Activated T-helper 2 cell treated with anti-CD3 and anti-CD28 coated beads, Interferon-gamma antibody, Interleukin-2, Interleukin-4, amounts not matched to agents 10 μg/mL and 5 μg/mL and 100 μg/mL, durations not matched to agents 14 hours and 24 hours and 36 hours (primary cell): ENCODE results near the gene PDE4B. TPM values are rescaled to one million over a fixed set of nuclear protein-coding genes. Genes with fewer than 3 reads are reported as not detected.

Source experiments
- DNase-seq: peaks from one replicate; pipeline ENCODE4 v3.0.0; 2021; ENCODE audit warnings: low spot score
- H3K27ac Mint-ChIP-seq: one replicate; pipeline ENCODE4 v1.8.0; 2021; ENCODE audit warnings: mixed read lengths
- H3K27me3 Mint-ChIP-seq: one replicate; pipeline ENCODE4 v1.8.0; 2021; ENCODE audit warnings: low read depth, mixed read lengths
- H3K36me3 Mint-ChIP-seq: one replicate; pipeline ENCODE4 v1.8.0; 2021; ENCODE audit warnings: low read depth, mixed read lengths
- H3K4me1 Mint-ChIP-seq: one replicate; pipeline ENCODE4 v1.8.0; 2021; ENCODE audit warnings: low read depth, mixed read lengths
- H3K4me3 Mint-ChIP-seq: one replicate; pipeline ENCODE4 v1.8.0; 2021; ENCODE audit warnings: low read depth, mild to moderate bottlenecking, moderate library complexity, mixed read lengths
- H3K9me3 Mint-ChIP-seq: one replicate; pipeline ENCODE4 v1.8.0; 2021; ENCODE audit warnings: mixed read lengths
- intact Hi-C: fragments of 100-400 bp; cut with micrococcal nuclease; formaldehyde crosslinking; loops from one replicate; pipeline ENCODE4 v1.15.1; 2023
- total RNA-seq: library from RNA; stranded (reverse); gene quantifications from 2 replicates; pipeline ENCODE4 v1.2.3, GENCODE V29; 2022

Gene PDE4B
- total RNA-seq, 1 donor from 2014 or later, result 14.0 TPM

DNA sequence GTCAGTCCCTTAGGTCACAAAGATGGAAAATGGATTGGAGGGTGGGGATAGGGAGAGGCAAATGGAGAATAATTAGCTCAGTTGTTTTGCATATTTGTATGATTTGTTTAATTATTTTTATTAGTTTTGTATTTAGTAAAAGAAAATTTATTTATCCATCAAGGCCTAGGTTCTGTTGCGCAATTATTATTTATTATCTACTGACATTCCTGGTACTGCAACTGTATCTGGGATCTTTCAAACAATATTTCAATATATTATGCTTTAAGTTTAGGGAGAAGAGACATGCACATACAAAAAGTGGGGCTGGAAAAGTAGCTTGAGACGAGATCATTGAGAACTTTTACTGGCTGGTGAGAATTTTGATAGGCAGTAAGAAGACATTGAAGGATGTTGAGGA is 424.9 kb downstream of the PDE4B start:
- Mint-ChIP-seq H3K36me3 (no peaks in the 10 kb centered on the region), H3K27me3 (peaks cover 6% of the 10 kb centered on the region), H3K27ac (no peak overlapping the region), H3K4me3 (no peak overlapping the region), H3K9me3 (no peaks in the 10 kb centered on the region), H3K4me1 (peaks cover 9% of the 10 kb centered on the region)
- DNase-seq, result no peak
- intact Hi-C loops, result no loop called here

DNA sequence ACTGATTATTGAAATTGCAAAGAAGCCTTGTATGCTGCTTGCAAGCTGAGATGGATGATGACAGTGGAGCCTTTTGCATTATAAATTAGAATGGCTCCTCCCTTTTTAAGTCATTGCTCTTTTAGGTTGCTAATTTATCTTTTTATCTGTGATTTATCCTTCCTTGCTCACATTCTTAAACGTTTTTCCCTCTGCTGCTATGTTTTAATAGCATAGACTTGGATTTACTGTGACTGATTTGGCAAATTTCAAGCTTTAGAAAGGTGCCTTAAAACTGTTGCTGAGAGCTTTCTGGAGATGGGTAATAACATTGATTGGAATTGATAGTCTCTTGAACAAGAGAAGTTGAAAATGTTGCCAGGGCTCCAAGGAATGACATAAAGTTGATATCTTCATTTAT is 427.8 kb downstream of the PDE4B start:
- H3K4me1 Mint-ChIP-seq, result no peaks in the 10 kb centered on the region
- intact Hi-C loops, result no loop called here
- H3K27ac Mint-ChIP-seq, result no peak overlapping the region
- peaks cover 14% of the 10 kb centered on the region for H3K27me3 Mint-ChIP-seq
- no peak for DNase-seq
- H3K36me3 Mint-ChIP-seq, result no peaks in the 10 kb centered on the region
- H3K4me3 Mint-ChIP-seq, result no peak overlapping the region
- no peaks in the 10 kb centered on the region for H3K9me3 Mint-ChIP-seq

DNA sequence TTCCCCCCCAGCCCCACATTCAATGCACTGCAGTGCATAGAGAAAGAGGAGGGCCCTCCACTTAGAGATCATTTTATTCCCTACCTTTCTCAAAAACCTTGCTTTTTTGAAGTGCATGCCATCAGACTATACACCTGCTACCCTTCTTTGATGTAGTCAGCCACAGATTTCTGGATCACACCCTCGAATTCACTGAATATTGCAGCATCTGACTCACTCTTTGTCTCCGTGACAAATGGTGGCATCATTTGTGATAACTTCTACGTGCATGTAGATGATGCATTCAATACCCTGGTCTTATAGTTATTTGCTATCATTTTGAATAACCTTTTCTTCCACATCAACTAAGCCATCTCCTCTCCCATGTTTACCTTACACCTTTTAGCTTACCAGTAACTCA is 431.0 kb downstream of the PDE4B start:
- Mint-ChIP-seq H3K36me3 (no peaks in the 10 kb centered on the region), H3K27me3 (peaks cover 14% of the 10 kb centered on the region)
- DNase-seq, result no peak

DNA sequence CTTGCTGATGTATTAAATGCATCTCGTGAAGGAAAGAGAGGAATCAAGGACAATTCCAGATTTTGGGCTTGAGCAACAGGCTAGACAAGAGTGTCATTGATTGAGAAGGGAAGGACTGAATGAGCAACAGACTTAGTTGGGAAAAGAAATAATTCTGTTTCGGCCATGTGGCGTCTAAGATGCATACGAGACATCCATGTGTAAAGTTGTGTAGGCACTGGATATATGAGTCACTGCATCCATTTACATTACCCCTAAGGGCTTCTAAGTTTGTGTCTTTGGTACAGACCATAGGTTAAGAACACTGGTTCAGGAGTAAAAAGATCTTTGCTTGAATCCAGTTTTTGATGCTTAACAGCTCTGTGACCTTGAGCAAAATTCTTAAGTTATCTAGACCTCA is 434.3 kb downstream of the PDE4B start:
- Mint-ChIP-seq H3K9me3 (no peaks in the 10 kb centered on the region), H3K36me3 (no peaks in the 10 kb centered on the region), H3K4me1 (peaks cover 4% of the 10 kb centered on the region), H3K27ac (no peak overlapping the region), H3K4me3 (no peak overlapping the region), H3K27me3 (peaks cover 9% of the 10 kb centered on the region)
- intact Hi-C loops, result no loop called here
- no peak for DNase-seq

More for the DNA sequence above, 431.0 kb downstream of the PDE4B start:
- no peak overlapping the region for H3K27ac Mint-ChIP-seq
- no peak overlapping the region for H3K4me3 Mint-ChIP-seq
- H3K9me3 Mint-ChIP-seq, result no peaks in the 10 kb centered on the region
- intact Hi-C loops, result no loop called here
- no peaks in the 10 kb centered on the region for H3K4me1 Mint-ChIP-seq

DNA sequence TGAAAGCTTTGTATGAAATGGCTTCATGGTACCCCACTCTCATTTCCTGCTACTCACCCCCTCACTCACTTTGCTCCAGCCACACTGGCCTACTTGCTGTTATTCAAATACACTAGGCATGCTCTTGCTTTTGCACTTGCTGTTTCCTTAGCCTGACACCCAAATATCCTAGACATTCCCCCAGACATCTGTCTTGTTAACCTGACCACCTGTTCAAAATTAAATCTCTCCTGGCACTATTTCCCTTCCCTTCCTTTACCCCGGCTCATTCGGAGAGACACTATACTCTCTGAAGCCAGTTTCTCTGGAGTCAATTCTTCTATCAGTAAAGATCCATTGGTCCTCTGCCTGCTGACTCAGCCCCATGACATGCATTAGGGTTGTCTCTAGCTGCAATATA is 435.3 kb downstream of the PDE4B start:
- Mint-ChIP-seq H3K36me3 (no peaks in the 10 kb centered on the region), H3K4me1 (peaks cover 4% of the 10 kb centered on the region), H3K27ac (no peak overlapping the region), H3K9me3 (no peaks in the 10 kb centered on the region), H3K27me3 (peaks cover 8% of the 10 kb centered on the region), H3K4me3 (no peak overlapping the region)
- no peak for DNase-seq
- intact Hi-C loops, result no loop called here

DNA sequence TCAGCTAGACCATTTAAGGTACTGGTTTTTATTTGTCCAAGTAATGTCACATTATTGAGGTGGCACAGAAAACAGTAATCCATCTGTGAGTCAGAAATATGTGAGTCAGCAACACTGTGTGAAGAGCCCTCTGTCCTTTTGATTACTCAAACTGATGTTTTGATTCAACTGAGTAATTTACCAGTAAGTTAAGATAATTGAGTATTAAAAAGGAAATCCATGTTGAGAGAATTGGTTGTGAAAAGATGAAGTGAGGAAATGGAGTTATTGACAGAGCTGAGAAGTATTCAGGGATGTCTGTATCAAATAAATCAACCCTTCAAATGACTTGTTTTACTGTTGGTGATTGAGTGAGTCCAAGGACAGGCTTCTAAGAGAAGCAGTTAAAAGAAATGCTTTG is 438.5 kb downstream of the PDE4B start:
- Mint-ChIP-seq H3K27me3 (peaks cover 15% of the 10 kb centered on the region), H3K4me3 (no peak overlapping the region), H3K36me3 (no peaks in the 10 kb centered on the region), H3K27ac (no peak overlapping the region), H3K9me3 (no peaks in the 10 kb centered on the region), H3K4me1 (peaks cover 4% of the 10 kb centered on the region)
- intact Hi-C loops, result no loop called here
- no peak for DNase-seq

DNA sequence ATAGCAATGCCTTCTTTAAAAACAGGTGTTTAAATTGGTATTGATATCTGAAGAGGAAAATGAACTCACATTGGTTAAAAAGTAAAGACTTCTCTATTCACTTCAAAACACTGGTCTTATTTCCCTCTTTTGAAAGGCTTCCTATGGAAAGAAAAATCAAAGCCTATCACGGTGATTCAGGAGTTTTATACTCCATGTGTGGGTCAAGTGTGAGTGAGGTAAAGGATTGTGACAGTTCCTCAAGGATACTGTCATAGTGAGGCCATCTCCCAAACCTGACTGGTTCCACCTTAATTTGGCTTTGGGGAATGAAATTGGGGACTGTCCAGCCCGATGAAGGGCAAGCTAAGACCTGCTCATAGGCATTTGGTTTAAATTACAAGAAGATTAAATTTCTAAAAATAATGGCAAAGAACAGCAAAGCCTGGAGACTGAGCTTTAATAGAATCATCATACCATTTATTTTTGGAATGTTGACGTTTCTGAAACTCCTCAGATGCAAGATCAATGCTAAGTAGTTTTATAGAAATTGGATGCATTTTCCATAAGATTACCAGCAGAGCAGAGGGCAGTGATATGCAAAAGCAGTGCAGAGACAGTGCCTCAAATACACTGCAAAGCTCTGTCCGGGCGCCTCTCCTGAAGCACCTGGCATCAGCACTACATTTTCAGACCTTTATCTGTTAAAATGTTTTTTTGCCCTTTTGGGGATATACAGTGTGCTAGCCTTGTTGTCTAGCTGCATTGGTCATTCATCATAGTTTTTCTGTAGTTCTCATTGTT is 439.2 kb downstream of the PDE4B start:
- no peak overlapping the region for H3K27ac Mint-ChIP-seq
- H3K9me3 Mint-ChIP-seq, result no peaks in the 10 kb centered on the region
- H3K4me3 Mint-ChIP-seq, result no peak overlapping the region
- DNase-seq, result no peak
- H3K27me3 Mint-ChIP-seq, result peaks cover 19% of the 10 kb centered on the region
- intact Hi-C loops, result no loop called here
- H3K4me1 Mint-ChIP-seq, result peaks cover 4% of the 10 kb centered on the region
- H3K36me3 Mint-ChIP-seq, result no peaks in the 10 kb centered on the region

DNA sequence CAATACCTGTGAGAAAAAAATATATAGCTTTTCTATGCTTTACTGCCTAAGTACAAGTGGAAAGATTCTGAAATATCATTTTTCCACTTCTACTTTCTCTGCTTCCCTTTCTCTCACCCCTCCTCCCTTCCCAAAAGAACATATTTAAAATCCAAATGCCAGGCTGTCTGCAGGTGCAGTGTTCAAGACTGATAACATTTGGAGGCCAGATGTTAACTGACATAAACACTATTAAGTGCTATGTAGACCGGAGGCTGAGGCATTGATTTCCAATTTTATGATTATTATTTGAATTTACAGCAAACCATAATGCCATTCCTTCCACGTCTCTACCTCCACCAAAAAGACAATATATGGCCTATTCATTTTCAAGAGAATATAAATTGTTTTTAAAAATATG is 444.3 kb downstream of the PDE4B start:
- H3K9me3 Mint-ChIP-seq, result no peaks in the 10 kb centered on the region
- H3K4me1 Mint-ChIP-seq, result peaks cover 5% of the 10 kb centered on the region
- H3K4me3 Mint-ChIP-seq, result no peak overlapping the region
- H3K27me3 Mint-ChIP-seq, result peaks cover 35% of the 10 kb centered on the region
- DNase-seq, result no peak
- intact Hi-C loops, result no loop called here
- H3K36me3 Mint-ChIP-seq, result no peaks in the 10 kb centered on the region
- no peak overlapping the region for H3K27ac Mint-ChIP-seq

DNA sequence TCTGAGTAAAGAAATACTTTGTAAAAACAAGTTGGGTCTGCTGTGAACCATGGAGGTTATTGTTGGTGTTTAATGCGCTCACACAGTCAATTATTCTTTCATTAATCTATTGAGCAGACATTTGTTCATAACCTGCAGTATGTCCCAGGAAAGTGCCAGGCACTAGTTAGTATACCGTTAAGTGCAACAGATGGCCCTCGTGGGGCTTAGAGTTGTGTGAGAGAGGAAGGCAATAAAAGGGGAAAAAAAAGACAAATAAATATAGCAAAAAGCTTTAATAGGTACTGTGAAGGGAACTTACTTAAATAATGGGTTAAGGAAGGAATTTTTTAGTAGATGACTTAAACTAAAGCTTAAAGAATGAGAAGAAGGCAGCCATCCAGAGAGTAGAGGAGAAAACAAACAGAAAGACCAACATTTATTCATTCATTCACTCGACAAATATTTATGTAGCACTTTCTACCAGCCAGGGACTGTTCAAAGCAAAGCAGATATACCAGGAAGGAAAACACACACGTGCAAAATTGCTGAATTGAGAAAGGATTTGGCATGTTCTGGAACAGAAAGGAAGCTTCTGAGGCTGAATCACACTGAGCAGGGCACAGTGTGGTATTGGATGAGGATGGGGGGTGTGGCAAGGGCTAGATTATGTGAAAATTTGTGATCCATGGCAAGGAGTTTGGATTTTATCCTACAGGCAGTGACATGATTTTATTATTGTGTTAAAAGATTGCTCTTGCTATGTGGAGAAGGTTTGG is 445.2 kb downstream of the PDE4B start:
- peaks cover 5% of the 10 kb centered on the region for H3K4me1 Mint-ChIP-seq
- no peak overlapping the region for H3K4me3 Mint-ChIP-seq
- no peaks in the 10 kb centered on the region for H3K36me3 Mint-ChIP-seq
- H3K27ac Mint-ChIP-seq, result no peak overlapping the region
- no peaks in the 10 kb centered on the region for H3K9me3 Mint-ChIP-seq
- intact Hi-C loops, result no loop called here
- peaks cover 35% of the 10 kb centered on the region for H3K27me3 Mint-ChIP-seq
- no peak for DNase-seq

DNA sequence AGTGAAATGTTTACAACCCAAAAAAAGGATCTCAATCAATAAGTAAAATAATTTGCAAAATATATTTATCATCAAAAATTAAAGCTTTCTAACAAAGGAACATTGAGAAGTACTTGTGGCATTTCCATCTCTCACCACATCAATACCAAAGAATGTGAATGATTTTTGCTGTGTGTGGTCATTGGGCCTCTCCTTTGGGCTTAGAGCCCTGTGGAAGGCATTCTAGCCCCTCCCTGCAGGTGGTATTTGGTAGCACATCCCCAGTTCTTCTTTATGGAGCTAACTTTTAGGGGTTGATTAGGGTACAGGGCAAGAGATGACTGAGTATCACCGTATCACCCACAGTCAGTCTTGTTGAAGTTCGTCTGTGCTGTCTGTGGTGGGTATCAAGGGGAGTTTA is 447.1 kb downstream of the PDE4B start:
- DNase-seq, result no peak
- Mint-ChIP-seq H3K9me3 (no peaks in the 10 kb centered on the region), H3K36me3 (no peaks in the 10 kb centered on the region), H3K4me3 (no peak overlapping the region), H3K27ac (no peak overlapping the region), H3K4me1 (peaks cover 5% of the 10 kb centered on the region), H3K27me3 (peaks cover 29% of the 10 kb centered on the region)
- intact Hi-C loops, result loop anchor here (5.0 to 10.0 kb wide), 6 partner anchors 42 to 1005 kb away; no protein-coding TSS in a partner anchor

DNA sequence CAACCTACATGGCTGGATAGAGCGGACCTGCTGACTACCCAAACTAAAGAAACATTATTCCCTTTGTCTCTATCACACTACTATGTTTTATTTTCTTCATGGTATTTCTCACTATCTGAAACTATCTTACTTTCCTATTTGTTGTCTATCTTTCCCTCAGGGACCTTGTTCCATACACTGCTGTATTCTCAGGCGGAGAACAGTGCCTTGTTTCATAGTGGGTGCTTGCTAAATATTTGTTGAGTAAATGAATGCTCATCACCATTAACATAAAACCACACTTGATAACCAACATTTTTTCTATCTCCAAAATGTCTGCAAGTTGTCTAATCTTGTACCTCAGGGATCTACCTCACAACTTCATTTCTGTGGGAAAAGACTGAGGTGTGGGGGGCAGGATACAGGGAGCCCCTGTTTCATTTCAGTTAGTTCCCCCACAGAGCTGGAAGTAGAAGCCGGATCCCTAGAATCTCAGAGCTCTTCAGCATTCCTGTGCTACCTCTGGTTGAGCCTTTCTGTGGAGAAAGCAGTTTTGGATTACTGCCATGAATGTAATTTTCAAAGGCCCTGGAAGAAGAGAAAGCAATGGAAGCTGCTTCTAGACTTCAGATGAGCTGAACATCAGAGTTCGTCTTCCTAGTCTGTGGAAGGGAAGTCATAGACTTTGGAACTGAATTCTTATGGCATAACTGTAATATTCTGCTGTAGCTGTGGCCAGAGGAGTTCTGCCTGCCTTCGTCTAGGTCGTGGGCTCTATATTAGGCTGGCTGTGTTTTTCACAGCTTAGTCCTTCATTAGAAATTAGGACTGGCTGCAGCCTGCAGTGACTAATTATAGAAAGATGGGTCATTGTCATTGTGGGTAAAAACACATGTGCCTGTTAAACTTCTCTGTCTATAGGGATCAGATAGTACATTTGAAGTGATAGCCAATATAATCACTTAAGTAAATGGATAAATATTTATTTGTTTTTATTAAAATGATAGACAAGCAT is 448.1 kb downstream of the PDE4B start:
- intact Hi-C loops, result loop anchor here (5.0 to 10.0 kb wide), 6 partner anchors 42 to 1006 kb away; no protein-coding TSS in a partner anchor
- H3K4me1 Mint-ChIP-seq, result peaks cover 10% of the 10 kb centered on the region
- H3K27me3 Mint-ChIP-seq, result peaks cover 22% of the 10 kb centered on the region
- no peak for DNase-seq
- no peaks in the 10 kb centered on the region for H3K9me3 Mint-ChIP-seq
- no peaks in the 10 kb centered on the region for H3K36me3 Mint-ChIP-seq
- no peak overlapping the region for H3K4me3 Mint-ChIP-seq
- H3K27ac Mint-ChIP-seq, result no peak overlapping the region
